ENCODE results near the gene TRIM24.

GRCh38 chr7:138584283-138584682 is 124.2 kb downstream of the TRIM24 start:
- TF ChIP-seq CTCF (IDR thresholded peaks at IDR 0.05) (no peak), EP300 (IDR thresholded peaks at IDR 0.05; ENCODE audit: low read depth) (no peak), POLR2A (IDR thresholded peaks at IDR 0.05) (no peak), POLR2AphosphoS5 (IDR thresholded peaks at IDR 0.05) (no peak)
